ENCODE results near the gene RAB4A. TPM values are rescaled to one million over a fixed set of nuclear protein-coding genes. Genes with fewer than 3 reads are reported as not detected.

Gene RAB4A
- total and polyA plus RNA-seq, 2 of the 8 experiments (the other 6 are each of a cell fraction or from before 2014, with no cell fraction given), result 13.3 to 68.8 TPM

GRCh38 chr1:229238674-229239415 lies 32.1 kb upstream of the RAB4A start (continued):
- TF ChIP-seq CHD7 (IDR thresholded peaks at IDR 0.05; ENCODE audit: insufficient replicate concordance, low read length), result no peak
- TF ChIP-seq SIX5 (IDR thresholded peaks at IDR 0.05; ENCODE audit: low read depth, low read length), result no peak
- no peak for TF ChIP-seq POLR2A (IDR thresholded peaks at IDR 0.05; ENCODE audit: control extremely low read depth in 1 of 2, low read depth in 2 of 2, low read length in 2 of 2)
- TF ChIP-seq CBX8 (IDR thresholded peaks at IDR 0.05; ENCODE audit: borderline replicate concordance, low read depth, low read length), result no peak
- no peak for TF ChIP-seq MAFK (IDR thresholded peaks at IDR 0.05; ENCODE audit: low read depth, low read length)
- no peak for TF ChIP-seq GTF2F1 (IDR thresholded peaks at IDR 0.05; ENCODE audit: borderline replicate concordance, low read depth, low read length)
